ENCODE measurements around the gene BAIAP2L2. TPM values are rescaled to one million over a fixed set of nuclear protein-coding genes. Genes with fewer than 3 reads are reported as not detected.

Gene BAIAP2L2
- total and polyA plus RNA-seq, 7 donors: 0.23 to 5.1 (median 0.55) TPM; not detected in 1

DNA sequence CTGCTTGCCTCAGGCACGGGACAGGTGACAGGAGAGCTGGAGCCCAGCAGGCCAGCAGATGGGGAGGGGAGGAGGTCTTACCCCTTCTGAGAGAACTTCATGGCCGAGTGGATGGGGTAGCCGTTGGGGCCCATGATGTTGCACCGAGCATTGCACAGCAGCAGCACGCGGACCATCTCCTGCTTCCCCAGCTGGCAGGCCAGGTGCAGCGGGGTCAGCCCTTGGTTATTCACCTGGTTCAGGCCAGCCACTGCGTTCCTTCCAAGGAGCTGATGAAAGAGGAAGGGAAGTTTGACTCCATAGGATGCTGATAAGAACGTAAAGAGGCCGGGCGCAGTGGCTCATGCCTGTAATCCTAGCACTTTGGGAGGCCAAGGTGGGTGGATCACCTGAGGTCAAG lies 29.4 kb upstream of the BAIAP2L2 start:
- DNase-seq: no peak
- intact Hi-C loops (cut with DNase I): no loop called here
- Histone ChIP-seq H3K4me3 (no peak overlapping the region), H3K27ac (no peak overlapping the region), H3K4me1 (no peaks in the 10 kb centered on the region), H3K36me3 (ENCODE audit: insufficient read depth in 1 of 2, low read depth in 1 of 2) (peaks cover 0 to 48% of the 10 kb centered on the region in 2 donors), H3K9me3 (no peaks in the 10 kb centered on the region), H3K27me3 (ENCODE audit: insufficient read depth in 3 of 3, low read length in 2 of 3) (no peaks in the 10 kb centered on the region)
- 93 to 97% (median 95%) methylated on average over 11 of the region's 11 CpGs for WGBS, 3 donors
- ATAC-seq: no peak
- TF ChIP-seq, protein P1, sequence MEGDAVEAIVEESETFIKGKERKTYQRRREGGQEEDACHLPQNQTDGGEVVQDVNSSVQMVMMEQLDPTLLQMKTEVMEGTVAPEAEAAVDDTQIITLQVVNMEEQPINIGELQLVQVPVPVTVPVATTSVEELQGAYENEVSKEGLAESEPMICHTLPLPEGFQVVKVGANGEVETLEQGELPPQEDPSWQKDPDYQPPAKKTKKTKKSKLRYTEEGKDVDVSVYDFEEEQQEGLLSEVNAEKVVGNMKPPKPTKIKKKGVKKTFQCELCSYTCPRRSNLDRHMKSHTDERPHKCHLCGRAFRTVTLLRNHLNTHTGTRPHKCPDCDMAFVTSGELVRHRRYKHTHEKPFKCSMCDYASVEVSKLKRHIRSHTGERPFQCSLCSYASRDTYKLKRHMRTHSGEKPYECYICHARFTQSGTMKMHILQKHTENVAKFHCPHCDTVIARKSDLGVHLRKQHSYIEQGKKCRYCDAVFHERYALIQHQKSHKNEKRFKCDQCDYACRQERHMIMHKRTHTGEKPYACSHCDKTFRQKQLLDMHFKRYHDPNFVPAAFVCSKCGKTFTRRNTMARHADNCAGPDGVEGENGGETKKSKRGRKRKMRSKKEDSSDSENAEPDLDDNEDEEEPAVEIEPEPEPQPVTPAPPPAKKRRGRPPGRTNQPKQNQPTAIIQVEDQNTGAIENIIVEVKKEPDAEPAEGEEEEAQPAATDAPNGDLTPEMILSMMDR (IDR thresholded peaks at IDR 0.05): no peak

DNA sequence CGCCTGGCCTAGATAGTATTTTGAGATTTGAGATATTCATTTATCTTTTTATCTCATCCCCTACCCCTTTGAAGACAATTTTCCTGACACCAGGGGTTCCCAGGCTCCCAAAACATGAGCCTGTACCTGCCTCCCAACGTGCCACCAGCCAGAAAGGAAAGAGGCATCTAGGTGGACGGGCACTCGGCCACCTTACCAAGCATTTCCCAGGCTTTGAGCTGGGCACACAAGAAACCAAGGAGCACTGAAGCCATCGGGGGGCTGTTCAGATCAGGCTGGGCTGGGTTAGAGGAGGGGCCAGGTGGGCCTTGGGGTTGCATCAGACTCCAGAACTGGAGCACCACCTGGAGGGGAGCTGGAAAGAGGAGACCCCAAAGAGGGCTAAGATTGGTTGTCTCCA lies 28.5 kb upstream of the BAIAP2L2 start:
- intact Hi-C loops (cut with DNase I): no loop called here
- Histone ChIP-seq H3K36me3 (ENCODE audit: insufficient read depth in 1 of 2, low read depth in 1 of 2) (peaks cover 0 to 53% of the 10 kb centered on the region in 2 donors), H3K27ac (no peak overlapping the region), H3K4me3 (no peak overlapping the region), H3K9me3 (no peaks in the 10 kb centered on the region), H3K4me1 (no peaks in the 10 kb centered on the region), H3K27me3 (ENCODE audit: insufficient read depth in 3 of 3, low read length in 2 of 3) (no peaks in the 10 kb centered on the region)
- 80 to 90% (median 83%) methylated on average over 5 of the region's 5 CpGs for WGBS, 3 donors
- TF ChIP-seq, protein P1 (IDR thresholded peaks at IDR 0.05): no peak
- no peak for DNase-seq
- ATAC-seq: no peak

DNA sequence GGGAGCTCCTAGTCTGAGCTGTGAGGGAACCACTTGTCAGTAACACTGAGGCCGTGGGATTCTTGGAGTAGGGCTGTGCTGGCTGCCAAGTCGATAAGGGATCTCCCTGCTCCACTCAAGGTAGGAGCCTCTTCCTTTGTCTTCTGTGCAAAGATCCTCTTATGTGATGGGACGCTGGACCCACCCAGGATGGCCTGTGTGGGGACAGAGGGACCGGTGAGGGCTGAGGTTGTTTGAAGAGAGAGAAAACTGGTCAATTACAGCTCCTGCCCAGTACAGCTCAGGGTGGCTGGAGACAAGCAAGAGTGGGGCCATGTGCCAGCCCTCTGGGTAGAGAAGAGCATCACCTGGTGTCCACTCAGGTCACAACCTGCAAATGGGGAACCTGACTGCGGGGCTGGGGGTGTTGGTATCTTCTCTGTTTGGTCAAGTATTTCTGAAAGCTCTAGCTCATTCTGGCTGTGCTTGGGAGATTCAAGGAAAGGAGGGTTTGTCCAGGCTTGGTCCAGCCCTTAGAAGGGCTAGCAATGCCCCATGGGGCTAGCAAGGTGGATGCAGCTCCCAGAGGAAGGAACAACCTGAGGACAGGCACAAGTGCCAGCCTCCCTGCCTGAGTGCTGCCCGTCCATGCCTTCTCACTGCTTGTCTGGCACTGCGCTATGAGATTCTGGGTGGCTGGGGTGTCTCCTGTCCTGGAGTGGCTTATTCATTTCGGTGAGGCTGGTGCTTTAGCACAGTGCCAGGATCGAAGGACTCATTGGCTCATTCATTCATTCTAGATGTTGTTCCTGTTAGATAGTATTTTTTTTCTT lies 27.6 kb upstream of the BAIAP2L2 start:
- H3K36me3 ChIP-seq (ENCODE audit: insufficient read depth in 1 of 2, low read depth in 1 of 2): peaks cover 2 to 55% of the 10 kb centered on the region in 2 donors
- no peaks in the 10 kb centered on the region for H3K9me3 ChIP-seq
- DNase-seq: no peak
- no peak overlapping the region for H3K4me3 ChIP-seq
- no peak for ATAC-seq
- intact Hi-C loops (cut with DNase I): no loop called here
- WGBS, 3 donors: 91 to 99% (median 92%) methylated on average over 9 of the region's 9 CpGs
- H3K4me1 ChIP-seq: no peaks in the 10 kb centered on the region
- H3K27me3 ChIP-seq (ENCODE audit: insufficient read depth in 3 of 3, low read length in 2 of 3): no peaks in the 10 kb centered on the region
- TF ChIP-seq, protein P1 (IDR thresholded peaks at IDR 0.05): no peak
- no peak overlapping the region for H3K27ac ChIP-seq

DNA sequence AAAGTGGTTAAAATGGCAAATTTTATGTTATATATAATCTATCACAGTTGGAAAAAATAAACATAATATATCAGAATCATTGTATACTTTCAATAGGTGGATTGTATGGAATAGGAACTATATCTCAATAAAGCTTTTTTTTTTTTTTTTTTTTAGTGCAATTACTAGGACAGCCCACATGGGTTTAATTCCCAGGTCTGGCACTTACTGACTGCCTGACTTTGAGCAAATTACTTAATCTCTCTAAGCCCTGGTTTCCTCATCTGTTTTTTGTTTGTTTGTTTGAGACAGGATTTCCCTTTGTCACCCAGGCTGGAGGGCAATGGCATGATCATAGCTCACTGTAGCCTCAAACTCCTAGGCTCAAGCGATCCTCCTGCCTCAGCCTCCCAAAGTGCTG lies 26.1 kb upstream of the BAIAP2L2 start:
- intact Hi-C loops (cut with DNase I): no loop called here
- TF ChIP-seq, protein P1 (IDR thresholded peaks at IDR 0.05): no peak

More for the DNA sequence above, 26.1 kb upstream of the BAIAP2L2 start:
- Histone ChIP-seq H3K4me1 (no peaks in the 10 kb centered on the region), H3K27me3 (ENCODE audit: insufficient read depth in 3 of 3, low read length in 2 of 3) (no peaks in the 10 kb centered on the region), H3K36me3 (ENCODE audit: insufficient read depth in 1 of 2, low read depth in 1 of 2) (peaks cover 2 to 60% of the 10 kb centered on the region in 2 donors), H3K9me3 (no peaks in the 10 kb centered on the region), H3K4me3 (no peak overlapping the region), H3K27ac (no peak overlapping the region)
- ATAC-seq (no peak), DNase-seq (no peak)
- WGBS, 3 donors: 94 to 100% (median 95%) methylated on average over 1 of the region's 1 CpG
